GM23338 (cell line): Measurements from ENCODE around the gene CDCA5. TPM values are rescaled to one million over a fixed set of nuclear protein-coding genes. Genes with fewer than 3 reads are reported as not detected.
A peak's percentile ranks its signal among the peaks of the same experiment; 100 is the strongest.

ENCODE experiments used
- ATAC-seq: fragments of 200-7000 bp; cut with Tn5 transposase; 3 replicates; pipeline ENCODE4 v1.9.1; 2020
- DNase-seq: peaks from one replicate; pipeline ENCODE4 v3.0.0-alpha.2; 2015; ENCODE audit warnings: low spot score
- H2AFZ ChIP-seq: fragments of 200-600 bp; sonication (generic); 2 replicates; pipeline ENCODE4 v1.8.0; 2016; ENCODE audit warnings: antibody characterized with exemption, mild to moderate bottlenecking, moderate library complexity
- H3F3A ChIP-seq: fragments of 200-600 bp; sonication (generic); replicated peaks from 2 replicates; pipeline ENCODE4 v1.8.0; 2017; ENCODE audit warnings: antibody characterized with exemption, mixed run types, low read depth
- H3K27ac ChIP-seq: fragments of 200-600 bp; sonication (generic); 2 replicates; pipeline ENCODE4 v1.6.1; 2016; ENCODE audit warnings: low read depth
- H3K27me3 ChIP-seq: fragments of 200-600 bp; sonication (generic); 2 replicates; pipeline ENCODE4 v1.8.0; 2016; ENCODE audit warnings: mild to moderate bottlenecking, mixed run types, moderate library complexity; ENCODE audit not compliant: insufficient read depth
- H3K36me3 ChIP-seq: fragments of 200-600 bp; sonication (generic); 2 replicates; pipeline ENCODE4 v1.8.0; 2016; ENCODE audit warnings: mild to moderate bottlenecking; ENCODE audit not compliant: insufficient read depth
- H3K4me1 ChIP-seq: fragments of 200-600 bp; sonication (generic); 2 replicates; pipeline ENCODE4 v1.8.0; 2016; ENCODE audit warnings: mild to moderate bottlenecking, moderate library complexity; ENCODE audit not compliant: insufficient read depth
- H3K4me2 ChIP-seq: fragments of 200-600 bp; sonication (generic); 2 replicates; pipeline ENCODE4 v1.7.1; 2017; ENCODE audit warnings: mixed run types
- H3K4me3 ChIP-seq: fragments of 200-600 bp; sonication (generic); 2 replicates; pipeline ENCODE4 v1.6.1; 2016; ENCODE audit warnings: mixed run types
- H3K79me2 ChIP-seq: fragments of 200-600 bp; sonication (generic); replicated peaks from 2 replicates; pipeline ENCODE4 v1.8.0; 2017; ENCODE audit warnings: mild to moderate bottlenecking; ENCODE audit not compliant: insufficient read depth
- H3K9me2 ChIP-seq: fragments of 200-600 bp; sonication (generic); 2 replicates; pipeline ENCODE4 v1.8.0; 2017; ENCODE audit not compliant: insufficient read depth
- H4K20me1 ChIP-seq: fragments of 200-600 bp; sonication (generic); replicated peaks from 2 replicates; pipeline ENCODE4 v1.8.0; 2017; ENCODE audit warnings: mild to moderate bottlenecking; ENCODE audit not compliant: insufficient read depth
- H3K27ac Mint-ChIP-seq: 2 replicates; pipeline ENCODE4 v1.8.0; 2020; ENCODE audit warnings: inconsistent platforms, mild to moderate bottlenecking, moderate library complexity, mixed read lengths
- H3K27me3 Mint-ChIP-seq: 3 replicates; pipeline ENCODE4 v1.8.0; 2022; ENCODE audit warnings: low read depth, mild to moderate bottlenecking, moderate library complexity, mixed read lengths, inconsistent platforms; ENCODE audit not compliant: insufficient read depth, poor library complexity
- H3K36me3 Mint-ChIP-seq: 3 replicates; pipeline ENCODE4 v1.8.0; 2021; ENCODE audit warnings: low read depth, mild to moderate bottlenecking, inconsistent platforms, moderate library complexity, mixed read lengths
- H3K4me1 Mint-ChIP-seq: 3 replicates; pipeline ENCODE4 v1.8.0; 2020; ENCODE audit warnings: mild to moderate bottlenecking, inconsistent platforms, mixed read lengths
- H3K4me3 Mint-ChIP-seq: 3 replicates; pipeline ENCODE4 v1.8.0; 2021; ENCODE audit warnings: moderate library complexity, mild to moderate bottlenecking, inconsistent platforms, mixed read lengths
- H3K9me3 Mint-ChIP-seq: 3 replicates; pipeline ENCODE4 v1.8.0; 2020; ENCODE audit warnings: moderate library complexity, mild to moderate bottlenecking, inconsistent platforms, mixed read lengths
- CREB1 ChIP-seq: fragments of 250-450 bp; sonication (Bioruptor Pico); IDR thresholded peaks from 2 replicates; pipeline ENCODE4 v1.5.0; 2020; ENCODE audit warnings: low read depth, mild to moderate bottlenecking, moderate library complexity
- JUNB ChIP-seq: IDR thresholded peaks from one replicate; pipeline ENCODE4 v1.6.1; 2016; ENCODE audit warnings: antibody characterized with exemption; ENCODE audit not compliant: unreplicated experiment
- POLR2AphosphoS5 ChIP-seq: IDR thresholded peaks from 2 replicates; pipeline ENCODE4 v1.6.1; 2016; ENCODE audit warnings: antibody characterized with exemption, low read depth
- STAT1 ChIP-seq: IDR thresholded peaks from one replicate; pipeline ENCODE4 v1.6.1; 2016; ENCODE audit warnings: antibody characterized with exemption; ENCODE audit not compliant: unreplicated experiment
- ZNF331 ChIP-seq: fragments of 250-450 bp; sonication (Bioruptor Pico); IDR thresholded peaks from 2 replicates; pipeline ENCODE4 v1.5.0; 2020; ENCODE audit warnings: low read depth, mild to moderate bottlenecking, moderate library complexity
- polyA plus RNA-seq: library from polyadenylated mRNA; unstranded; fragments of >200 nt; fragmentation: Nextera tagmentation; extraction: Ambion mirVana; gene quantifications from 2 replicates; pipeline ENCODE4 v1.2.1, GENCODE V29; 2016
- total RNA-seq: library from RNA; depleted of rRNA; stranded (reverse); fragments of >200 nt; shearing (Covaris generic); gene quantifications from 2 replicates; pipeline ENCODE4 v1.2.3, GENCODE V29; 2014
- TF ChIP-seq, protein P1 (sequence below): IDR thresholded peaks from one replicate; pipeline ENCODE4 v1.6.1; 2018; ENCODE audit warnings: antibody characterized with exemption; ENCODE audit not compliant: unreplicated experiment
- TF ChIP-seq, protein P2 (sequence below): IDR thresholded peaks from 2 replicates; pipeline ENCODE4 v1.6.1; 2016; ENCODE audit warnings: antibody characterized with exemption
- TF ChIP-seq, protein P3 (sequence below), 2 experiments: fragments of 200-600 bp in 1 of 2; sonication (generic) in 1 of 2; conservative IDR thresholded peaks; 2 replicates each; pipeline versions ENCODE4 v1.5.1 to v1.6.1; 2016 to 2017; ENCODE audit warnings: antibody characterized with exemption in 2 of 2, low read depth in 2 of 2, mild to moderate bottlenecking in 2 of 2, moderate library complexity in 1 of 2
- TF ChIP-seq, protein P4 (sequence below): fragments of 250-450 bp; sonication (Bioruptor Pico); IDR thresholded peaks from 2 replicates; pipeline ENCODE4 v1.5.0; 2020; ENCODE audit warnings: mild to moderate bottlenecking, moderate library complexity

Gene CDCA5
- total and polyA plus RNA-seq, 2 experiments from 2014 or later, result 53.3 to 70.9 TPM

DNA sequence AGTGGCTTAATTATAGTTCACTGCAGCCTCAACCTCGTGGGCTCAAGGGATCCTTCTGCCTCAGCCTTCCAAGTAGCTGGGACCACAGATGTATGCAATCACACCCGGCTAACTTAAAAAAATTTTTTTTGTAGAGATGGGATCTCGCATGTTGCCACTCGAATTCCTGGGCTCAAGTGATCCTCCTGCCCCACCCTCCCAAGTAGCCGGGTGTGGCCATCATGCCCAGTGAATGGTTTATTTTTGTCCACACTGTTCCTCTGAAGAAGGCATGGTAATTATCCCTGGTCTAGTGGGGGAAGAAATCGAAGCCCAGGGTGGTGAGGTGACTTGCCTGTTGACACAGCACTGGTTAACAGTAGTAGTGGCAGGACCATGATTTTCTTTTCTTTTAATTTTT lies 40.9 kb downstream of the CDCA5 start (continued):
- TF ChIP-seq, protein P1, sequence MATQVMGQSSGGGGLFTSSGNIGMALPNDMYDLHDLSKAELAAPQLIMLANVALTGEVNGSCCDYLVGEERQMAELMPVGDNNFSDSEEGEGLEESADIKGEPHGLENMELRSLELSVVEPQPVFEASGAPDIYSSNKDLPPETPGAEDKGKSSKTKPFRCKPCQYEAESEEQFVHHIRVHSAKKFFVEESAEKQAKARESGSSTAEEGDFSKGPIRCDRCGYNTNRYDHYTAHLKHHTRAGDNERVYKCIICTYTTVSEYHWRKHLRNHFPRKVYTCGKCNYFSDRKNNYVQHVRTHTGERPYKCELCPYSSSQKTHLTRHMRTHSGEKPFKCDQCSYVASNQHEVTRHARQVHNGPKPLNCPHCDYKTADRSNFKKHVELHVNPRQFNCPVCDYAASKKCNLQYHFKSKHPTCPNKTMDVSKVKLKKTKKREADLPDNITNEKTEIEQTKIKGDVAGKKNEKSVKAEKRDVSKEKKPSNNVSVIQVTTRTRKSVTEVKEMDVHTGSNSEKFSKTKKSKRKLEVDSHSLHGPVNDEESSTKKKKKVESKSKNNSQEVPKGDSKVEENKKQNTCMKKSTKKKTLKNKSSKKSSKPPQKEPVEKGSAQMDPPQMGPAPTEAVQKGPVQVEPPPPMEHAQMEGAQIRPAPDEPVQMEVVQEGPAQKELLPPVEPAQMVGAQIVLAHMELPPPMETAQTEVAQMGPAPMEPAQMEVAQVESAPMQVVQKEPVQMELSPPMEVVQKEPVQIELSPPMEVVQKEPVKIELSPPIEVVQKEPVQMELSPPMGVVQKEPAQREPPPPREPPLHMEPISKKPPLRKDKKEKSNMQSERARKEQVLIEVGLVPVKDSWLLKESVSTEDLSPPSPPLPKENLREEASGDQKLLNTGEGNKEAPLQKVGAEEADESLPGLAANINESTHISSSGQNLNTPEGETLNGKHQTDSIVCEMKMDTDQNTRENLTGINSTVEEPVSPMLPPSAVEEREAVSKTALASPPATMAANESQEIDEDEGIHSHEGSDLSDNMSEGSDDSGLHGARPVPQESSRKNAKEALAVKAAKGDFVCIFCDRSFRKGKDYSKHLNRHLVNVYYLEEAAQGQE, result no peak
- no peak for TF ChIP-seq ZNF331 (CRISPR knock-in tag)
- TF ChIP-seq, protein P2, sequence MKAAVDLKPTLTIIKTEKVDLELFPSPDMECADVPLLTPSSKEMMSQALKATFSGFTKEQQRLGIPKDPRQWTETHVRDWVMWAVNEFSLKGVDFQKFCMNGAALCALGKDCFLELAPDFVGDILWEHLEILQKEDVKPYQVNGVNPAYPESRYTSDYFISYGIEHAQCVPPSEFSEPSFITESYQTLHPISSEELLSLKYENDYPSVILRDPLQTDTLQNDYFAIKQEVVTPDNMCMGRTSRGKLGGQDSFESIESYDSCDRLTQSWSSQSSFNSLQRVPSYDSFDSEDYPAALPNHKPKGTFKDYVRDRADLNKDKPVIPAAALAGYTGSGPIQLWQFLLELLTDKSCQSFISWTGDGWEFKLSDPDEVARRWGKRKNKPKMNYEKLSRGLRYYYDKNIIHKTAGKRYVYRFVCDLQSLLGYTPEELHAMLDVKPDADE, result no peak
- TF ChIP-seq JUNB, result no peak

DNA sequence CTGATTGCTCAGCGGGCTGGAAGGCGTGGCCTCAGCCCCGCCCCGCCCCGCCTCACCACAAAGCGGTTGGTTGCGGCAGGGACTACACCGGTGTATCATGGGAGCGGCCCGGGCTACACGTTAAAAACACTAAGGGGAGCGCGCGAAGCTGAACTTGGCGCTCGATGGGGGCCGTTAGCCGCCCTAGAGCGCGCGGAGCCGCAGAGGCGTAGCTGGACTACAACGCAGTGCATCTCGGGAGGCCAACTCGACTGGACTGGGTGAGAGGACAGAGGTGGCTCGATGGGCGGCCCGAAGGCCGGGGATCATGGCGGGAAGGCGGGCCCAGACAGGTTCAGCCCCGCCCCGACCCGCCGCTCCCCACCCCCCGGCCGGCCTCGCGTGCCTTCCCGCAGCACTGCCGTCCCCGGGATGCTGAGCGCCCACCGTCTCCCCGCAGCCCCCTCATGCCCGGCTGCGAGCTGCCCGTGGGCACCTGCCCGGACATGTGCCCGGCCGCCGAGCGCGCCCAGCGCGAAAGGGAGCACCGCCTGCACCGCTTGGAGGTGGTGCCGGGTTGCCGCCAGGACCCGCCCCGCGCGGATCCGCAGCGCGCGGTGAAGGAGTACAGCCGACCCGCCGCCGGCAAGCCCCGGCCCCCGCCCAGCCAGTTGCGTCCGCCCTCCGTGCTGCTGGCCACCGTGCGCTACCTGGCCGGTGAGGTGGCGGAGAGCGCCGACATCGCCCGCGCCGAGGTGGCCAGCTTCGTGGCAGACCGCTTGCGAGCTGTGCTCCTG lies 42.8 kb downstream of the CDCA5 start, which contains the start of gene SAC3D1:
SAC3D1 (plus strand) TSS at position 364 of the 776 bp plus-strand sequence; CDS start at position 447, 83 bp downstream.
- peaks cover 18% of the 10 kb centered on the region for H3K79me2 ChIP-seq
- DNase-seq (peak; percentile 94), ATAC-seq (peak; percentile 91)
- no peaks in the 10 kb centered on the region for H3K9me2 ChIP-seq
- 0 out of 2 replicates have a peak, but pooled peaks cover 11% of the 10 kb centered on the region for H3F3A ChIP-seq
- peak within 1 kb of the TSS; percentile 57; the same call in 1 of the 2 replicates for H2AFZ ChIP-seq
- H3K27me3 Mint-ChIP-seq, result peaks cover 9% of the 10 kb centered on the region
- peak within 1 kb of the TSS; percentile 91 for H3K4me2 ChIP-seq
- H3K27ac Mint-ChIP-seq, result peak within 1 kb of the TSS; percentile 94
- peaks cover 9% of the 10 kb centered on the region for H3K4me1 Mint-ChIP-seq
- peak within 1 kb of the TSS; percentile 94 for H3K4me3 Mint-ChIP-seq
- no peaks in the 10 kb centered on the region for H3K9me3 Mint-ChIP-seq
- peak within 1 kb of the TSS; percentile 98 for H3K27ac ChIP-seq
- no peaks in the 10 kb centered on the region for H3K36me3 ChIP-seq
- peaks cover 17% of the 10 kb centered on the region for H3K36me3 Mint-ChIP-seq
- no peaks in the 10 kb centered on the region for H3K27me3 ChIP-seq
- peak within 1 kb of the TSS; percentile 87 for H3K4me3 ChIP-seq
- peaks cover 11% of the 10 kb centered on the region for H4K20me1 ChIP-seq
- no peaks in the 10 kb centered on the region; the same call in 1 of the 2 replicates for H3K4me1 ChIP-seq
- TF ChIP-seq ZNF331 (CRISPR knock-in tag) (no peak), CREB1 (CRISPR knock-in tag) (0 out of 2 replicates have a peak, but pooled peaks have one; percentile 24), STAT1 (no peak), POLR2AphosphoS5 (peak; percentile 68)
- TF ChIP-seq, protein P3, sequence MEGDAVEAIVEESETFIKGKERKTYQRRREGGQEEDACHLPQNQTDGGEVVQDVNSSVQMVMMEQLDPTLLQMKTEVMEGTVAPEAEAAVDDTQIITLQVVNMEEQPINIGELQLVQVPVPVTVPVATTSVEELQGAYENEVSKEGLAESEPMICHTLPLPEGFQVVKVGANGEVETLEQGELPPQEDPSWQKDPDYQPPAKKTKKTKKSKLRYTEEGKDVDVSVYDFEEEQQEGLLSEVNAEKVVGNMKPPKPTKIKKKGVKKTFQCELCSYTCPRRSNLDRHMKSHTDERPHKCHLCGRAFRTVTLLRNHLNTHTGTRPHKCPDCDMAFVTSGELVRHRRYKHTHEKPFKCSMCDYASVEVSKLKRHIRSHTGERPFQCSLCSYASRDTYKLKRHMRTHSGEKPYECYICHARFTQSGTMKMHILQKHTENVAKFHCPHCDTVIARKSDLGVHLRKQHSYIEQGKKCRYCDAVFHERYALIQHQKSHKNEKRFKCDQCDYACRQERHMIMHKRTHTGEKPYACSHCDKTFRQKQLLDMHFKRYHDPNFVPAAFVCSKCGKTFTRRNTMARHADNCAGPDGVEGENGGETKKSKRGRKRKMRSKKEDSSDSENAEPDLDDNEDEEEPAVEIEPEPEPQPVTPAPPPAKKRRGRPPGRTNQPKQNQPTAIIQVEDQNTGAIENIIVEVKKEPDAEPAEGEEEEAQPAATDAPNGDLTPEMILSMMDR (conservative IDR thresholded peaks at IDR 0.05; ENCODE audit: low read depth in 2 of 2), result no peak
- TF ChIP-seq, protein P4, sequence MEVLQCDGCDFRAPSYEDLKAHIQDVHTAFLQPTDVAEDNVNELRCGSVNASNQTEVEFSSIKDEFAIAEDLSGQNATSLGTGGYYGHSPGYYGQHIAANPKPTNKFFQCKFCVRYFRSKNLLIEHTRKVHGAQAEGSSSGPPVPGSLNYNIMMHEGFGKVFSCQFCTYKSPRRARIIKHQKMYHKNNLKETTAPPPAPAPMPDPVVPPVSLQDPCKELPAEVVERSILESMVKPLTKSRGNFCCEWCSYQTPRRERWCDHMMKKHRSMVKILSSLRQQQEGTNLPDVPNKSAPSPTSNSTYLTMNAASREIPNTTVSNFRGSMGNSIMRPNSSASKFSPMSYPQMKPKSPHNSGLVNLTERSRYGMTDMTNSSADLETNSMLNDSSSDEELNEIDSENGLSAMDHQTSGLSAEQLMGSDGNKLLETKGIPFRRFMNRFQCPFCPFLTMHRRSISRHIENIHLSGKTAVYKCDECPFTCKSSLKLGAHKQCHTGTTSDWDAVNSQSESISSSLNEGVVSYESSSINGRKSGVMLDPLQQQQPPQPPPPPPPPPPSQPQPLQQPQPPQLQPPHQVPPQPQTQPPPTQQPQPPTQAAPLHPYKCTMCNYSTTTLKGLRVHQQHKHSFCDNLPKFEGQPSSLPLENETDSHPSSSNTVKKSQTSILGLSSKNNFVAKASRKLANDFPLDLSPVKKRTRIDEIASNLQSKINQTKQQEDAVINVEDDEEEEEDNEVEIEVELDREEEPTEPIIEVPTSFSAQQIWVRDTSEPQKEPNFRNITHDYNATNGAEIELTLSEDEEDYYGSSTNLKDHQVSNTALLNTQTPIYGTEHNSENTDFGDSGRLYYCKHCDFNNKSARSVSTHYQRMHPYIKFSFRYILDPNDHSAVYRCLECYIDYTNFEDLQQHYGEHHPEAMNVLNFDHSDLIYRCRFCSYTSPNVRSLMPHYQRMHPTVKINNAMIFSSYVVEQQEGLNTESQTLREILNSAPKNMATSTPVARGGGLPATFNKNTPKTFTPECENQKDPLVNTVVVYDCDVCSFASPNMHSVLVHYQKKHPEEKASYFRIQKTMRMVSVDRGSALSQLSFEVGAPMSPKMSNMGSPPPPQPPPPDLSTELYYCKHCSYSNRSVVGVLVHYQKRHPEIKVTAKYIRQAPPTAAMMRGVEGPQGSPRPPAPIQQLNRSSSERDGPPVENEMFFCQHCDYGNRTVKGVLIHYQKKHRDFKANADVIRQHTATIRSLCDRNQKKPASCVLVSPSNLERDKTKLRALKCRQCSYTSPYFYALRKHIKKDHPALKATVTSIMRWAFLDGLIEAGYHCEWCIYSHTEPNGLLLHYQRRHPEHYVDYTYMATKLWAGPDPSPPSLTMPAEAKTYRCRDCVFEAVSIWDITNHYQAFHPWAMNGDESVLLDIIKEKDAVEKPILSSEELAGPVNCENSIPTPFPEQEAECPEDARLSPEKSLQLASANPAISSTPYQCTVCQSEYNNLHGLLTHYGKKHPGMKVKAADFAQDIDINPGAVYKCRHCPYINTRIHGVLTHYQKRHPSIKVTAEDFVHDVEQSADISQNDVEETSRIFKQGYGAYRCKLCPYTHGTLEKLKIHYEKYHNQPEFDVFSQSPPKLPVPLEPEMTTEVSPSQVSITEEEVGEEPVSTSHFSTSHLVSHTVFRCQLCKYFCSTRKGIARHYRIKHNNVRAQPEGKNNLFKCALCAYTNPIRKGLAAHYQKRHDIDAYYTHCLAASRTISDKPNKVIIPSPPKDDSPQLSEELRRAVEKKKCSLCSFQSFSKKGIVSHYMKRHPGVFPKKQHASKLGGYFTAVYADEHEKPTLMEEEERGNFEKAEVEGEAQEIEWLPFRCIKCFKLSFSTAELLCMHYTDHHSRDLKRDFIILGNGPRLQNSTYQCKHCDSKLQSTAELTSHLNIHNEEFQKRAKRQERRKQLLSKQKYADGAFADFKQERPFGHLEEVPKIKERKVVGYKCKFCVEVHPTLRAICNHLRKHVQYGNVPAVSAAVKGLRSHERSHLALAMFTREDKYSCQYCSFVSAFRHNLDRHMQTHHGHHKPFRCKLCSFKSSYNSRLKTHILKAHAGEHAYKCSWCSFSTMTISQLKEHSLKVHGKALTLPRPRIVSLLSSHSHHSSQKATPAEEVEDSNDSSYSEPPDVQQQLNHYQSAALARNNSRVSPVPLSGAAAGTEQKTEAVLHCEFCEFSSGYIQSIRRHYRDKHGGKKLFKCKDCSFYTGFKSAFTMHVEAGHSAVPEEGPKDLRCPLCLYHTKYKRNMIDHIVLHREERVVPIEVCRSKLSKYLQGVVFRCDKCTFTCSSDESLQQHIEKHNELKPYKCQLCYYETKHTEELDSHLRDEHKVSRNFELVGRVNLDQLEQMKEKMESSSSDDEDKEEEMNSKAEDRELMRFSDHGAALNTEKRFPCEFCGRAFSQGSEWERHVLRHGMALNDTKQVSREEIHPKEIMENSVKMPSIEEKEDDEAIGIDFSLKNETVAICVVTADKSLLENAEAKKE (CRISPR knock-in tag), result no peak
- TF ChIP-seq, protein P2, result 0 out of 2 replicates have a peak, but pooled peaks have one; percentile 50
